Measurements from ENCODE around the gene KCNC1.

Gene KCNC1

GRCh38 chr11:17752144-17752543 is 17.6 kb downstream of the KCNC1 start:
- in situ Hi-C loops (cut with MboI; ENCODE audit: low sequenced_read_pairs) = no loop called here

- in situ Hi-C loops (cut with MboI; ENCODE audit: low sequenced_read_pairs) = no loop called here
Observed at GRCh38 chr11:17753153-17753552, 18.6 kb downstream of the KCNC1 start.

GRCh38 chr11:17753641-17754040 is 19.1 kb downstream of the KCNC1 start:
- in situ Hi-C loops (cut with MboI; ENCODE audit: low sequenced_read_pairs) = no loop called here

- in situ Hi-C loops (cut with MboI; ENCODE audit: low sequenced_read_pairs) = no loop called here
Observed at GRCh38 chr11:17755891-17756290, 21.3 kb downstream of the KCNC1 start.

- in situ Hi-C loops (cut with MboI; ENCODE audit: low sequenced_read_pairs) = no loop called here
Observed at GRCh38 chr11:17760102-17761029, 25.8 kb downstream of the KCNC1 start.

GRCh38 chr11:17762309-17762974 is 27.9 kb downstream of the KCNC1 start:
- in situ Hi-C loops (cut with MboI; ENCODE audit: low sequenced_read_pairs) = no loop called here

- in situ Hi-C loops (cut with MboI; ENCODE audit: low sequenced_read_pairs) = no loop called here
Observed at GRCh38 chr11:17763244-17763643, 28.7 kb downstream of the KCNC1 start.

- in situ Hi-C loops (cut with MboI; ENCODE audit: low sequenced_read_pairs) = no loop called here
Observed at GRCh38 chr11:17763703-17764102, 29.1 kb downstream of the KCNC1 start.

GRCh38 chr11:17764446-17765218 is 30.1 kb downstream of the KCNC1 start:
- in situ Hi-C loops (cut with MboI; ENCODE audit: low sequenced_read_pairs) = no loop called here

- in situ Hi-C loops (cut with MboI; ENCODE audit: low sequenced_read_pairs) = no loop called here
Observed at GRCh38 chr11:17765356-17766072, 30.9 kb downstream of the KCNC1 start.

GRCh38 chr11:17766073-17766359 is 31.4 kb downstream of the KCNC1 start:
- in situ Hi-C loops (cut with MboI; ENCODE audit: low sequenced_read_pairs) = no loop called here

- in situ Hi-C loops (cut with MboI; ENCODE audit: low sequenced_read_pairs) = no loop called here
Observed at GRCh38 chr11:17766590-17766989, 32.0 kb downstream of the KCNC1 start.

GRCh38 chr11:17767301-17767885 is 32.8 kb downstream of the KCNC1 start:
- in situ Hi-C loops (cut with MboI; ENCODE audit: low sequenced_read_pairs) = no loop called here

GRCh38 chr11:17767914-17768313 is 33.3 kb downstream of the KCNC1 start:
- in situ Hi-C loops (cut with MboI; ENCODE audit: low sequenced_read_pairs) = no loop called here

- in situ Hi-C loops (cut with MboI; ENCODE audit: low sequenced_read_pairs) = no loop called here
Observed at GRCh38 chr11:17768547-17768946, 34.0 kb downstream of the KCNC1 start.

- in situ Hi-C loops (cut with MboI; ENCODE audit: low sequenced_read_pairs) = no loop called here
Observed at GRCh38 chr11:17769218-17769617, 34.6 kb downstream of the KCNC1 start.

- in situ Hi-C loops (cut with MboI; ENCODE audit: low sequenced_read_pairs) = no loop called here
Observed at GRCh38 chr11:17770048-17770652, 35.6 kb downstream of the KCNC1 start.

- in situ Hi-C loops (cut with MboI; ENCODE audit: low sequenced_read_pairs) = no loop called here
Observed at GRCh38 chr11:17770917-17771316, 36.3 kb downstream of the KCNC1 start.

- in situ Hi-C loops (cut with MboI; ENCODE audit: low sequenced_read_pairs) = no loop called here
Observed at GRCh38 chr11:17771415-17771814, 36.8 kb downstream of the KCNC1 start.

- in situ Hi-C loops (cut with MboI; ENCODE audit: low sequenced_read_pairs) = no loop called here
Observed at GRCh38 chr11:17771841-17772401, 37.3 kb downstream of the KCNC1 start.

Data from hTERT RPE-1 (cell line).